ES-I3 (cell line): ENCODE data around the gene NCK2.

Experiments
- H3K36me3 ChIP-seq: 2 replicates; pipeline ENCODE4 v1.6.1; 2013; ENCODE audit warnings: mild to moderate bottlenecking, low read length, control low read depth, moderate library complexity; ENCODE audit not compliant: insufficient read depth
- H3K4me1 ChIP-seq: 2 replicates; pipeline ENCODE4 v1.6.1; 2013; ENCODE audit warnings: mild to moderate bottlenecking, control low read depth, low read length; ENCODE audit not compliant: insufficient read depth
- H3K9ac ChIP-seq: 2 replicates; pipeline ENCODE4 v1.6.1; 2013; ENCODE audit warnings: low read depth, mild to moderate bottlenecking, low read length, moderate library complexity
- H3K9me3 ChIP-seq: 2 replicates; pipeline ENCODE4 v1.6.1; 2013; ENCODE audit warnings: mild to moderate bottlenecking, low read length, moderate library complexity; ENCODE audit not compliant: control insufficient read depth, insufficient read depth

Gene NCK2

DNA sequence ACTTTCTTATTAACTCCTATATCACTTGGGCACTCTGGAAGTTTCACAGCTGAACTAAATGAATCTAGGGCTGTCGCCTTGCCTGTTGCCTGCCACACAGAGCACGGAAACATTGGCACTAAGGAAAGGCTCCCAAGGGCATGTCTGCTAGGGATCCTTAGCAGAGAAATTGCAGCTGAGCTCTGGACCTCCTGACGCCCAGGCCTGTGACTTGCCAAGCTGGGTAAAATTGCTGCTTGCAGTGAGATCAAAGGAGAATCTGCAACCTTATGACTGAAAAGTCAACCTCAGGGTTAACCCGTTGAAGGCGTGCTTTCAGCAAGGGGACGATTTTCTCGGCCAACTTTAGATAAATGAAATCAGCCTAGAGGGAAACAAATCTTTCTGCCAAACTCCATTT, 189.8 kb downstream of the NCK2 start:
- Histone ChIP-seq H3K9me3 (0 out of 2 replicates have a peak, but pooled peaks cover 2% of the 10 kb centered on the region), H3K36me3 (no peaks in the 10 kb centered on the region), H3K9ac (no peak overlapping the region), H3K4me1 (no peaks in the 10 kb centered on the region)

DNA sequence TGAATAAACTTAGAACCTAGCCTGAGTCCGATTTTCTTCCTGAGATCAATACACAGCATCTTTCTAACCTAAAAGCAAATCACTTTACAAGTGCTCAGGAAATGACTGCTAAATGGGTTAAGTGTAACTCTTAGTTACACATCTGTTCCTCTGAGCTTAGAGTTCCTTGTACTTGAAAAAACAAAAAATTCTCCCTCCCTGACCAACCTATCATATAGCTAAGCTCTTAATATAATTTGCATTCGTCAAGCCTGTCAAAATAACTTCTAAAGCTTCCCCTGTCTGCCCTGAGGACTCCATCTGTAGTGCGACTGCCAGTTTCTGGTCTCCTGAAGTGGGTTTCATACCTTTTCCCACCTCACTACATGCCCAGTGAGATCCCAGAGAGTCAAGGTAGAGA, 190.4 kb downstream of the NCK2 start:
- Histone ChIP-seq H3K4me1 (no peaks in the 10 kb centered on the region), H3K9me3 (0 out of 2 replicates have a peak, but pooled peaks cover 2% of the 10 kb centered on the region), H3K9ac (no peak overlapping the region), H3K36me3 (no peaks in the 10 kb centered on the region)

DNA sequence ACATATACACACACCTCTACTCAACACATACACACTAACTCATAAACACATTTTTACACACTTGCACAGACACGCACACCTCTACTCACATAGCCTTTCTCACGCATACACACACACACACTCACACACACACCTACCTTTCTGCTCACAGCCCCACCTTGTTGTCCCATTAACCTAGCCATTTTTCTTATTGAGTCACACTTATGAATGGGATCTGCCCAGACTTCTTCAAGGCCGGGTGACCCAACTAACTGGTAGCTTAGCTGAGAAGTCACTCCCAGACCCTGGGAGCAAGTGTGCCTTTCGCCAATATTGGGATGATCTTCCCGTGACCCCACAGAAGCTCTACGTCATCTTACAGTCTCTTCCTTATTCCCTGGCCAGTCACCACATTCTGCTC, 192.2 kb downstream of the NCK2 start:
- 0 out of 2 replicates have a peak, but pooled peaks cover 2% of the 10 kb centered on the region for H3K9me3 ChIP-seq
- no peaks in the 10 kb centered on the region for H3K36me3 ChIP-seq
- H3K9ac ChIP-seq = no peak overlapping the region
- H3K4me1 ChIP-seq = no peaks in the 10 kb centered on the region

DNA sequence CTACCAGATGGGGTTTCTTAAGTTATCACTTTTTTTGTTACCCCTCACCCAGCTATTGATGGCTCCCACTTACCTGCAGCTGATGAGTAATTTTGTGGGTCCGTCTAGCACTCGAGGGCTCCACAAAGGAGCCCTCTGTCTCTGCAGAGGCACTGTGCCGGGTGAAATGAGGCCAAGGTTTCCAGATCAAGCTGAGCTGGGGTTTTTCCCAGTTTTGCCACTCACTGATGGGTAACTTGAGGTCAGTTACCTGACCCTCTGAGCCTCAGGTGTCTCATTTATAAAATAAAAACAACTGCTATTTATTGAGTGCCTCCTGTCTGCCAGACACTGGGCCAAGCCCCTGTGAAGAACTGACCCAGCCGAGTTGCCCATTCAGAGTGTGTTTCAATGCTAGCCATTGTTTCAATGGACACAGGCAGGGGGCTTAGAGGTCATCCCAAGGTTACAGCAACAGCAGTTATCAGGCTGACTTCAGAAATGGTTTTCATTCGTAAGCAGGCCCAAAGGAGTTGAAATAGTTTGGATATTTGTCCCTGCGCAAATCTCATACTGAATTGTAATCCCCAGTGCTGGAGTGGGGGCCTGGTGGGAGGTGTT, 192.9 kb downstream of the NCK2 start:
- H3K9me3 ChIP-seq = 0 out of 2 replicates have a peak, but pooled peaks cover 2% of the 10 kb centered on the region
- H3K36me3 ChIP-seq = no peaks in the 10 kb centered on the region
- H3K4me1 ChIP-seq = no peaks in the 10 kb centered on the region
- no peak overlapping the region for H3K9ac ChIP-seq
